ENCODE data around the gene KCNIP1. TPM values are rescaled to one million over a fixed set of nuclear protein-coding genes. Genes with fewer than 3 reads are reported as not detected.

KCNIP1 gene
- total and polyA plus RNA-seq, 2 of the 8 experiments (the other 6 are each of a cell fraction or from before 2014, with no cell fraction given), result 0.52 to 0.83 TPM

DNA sequence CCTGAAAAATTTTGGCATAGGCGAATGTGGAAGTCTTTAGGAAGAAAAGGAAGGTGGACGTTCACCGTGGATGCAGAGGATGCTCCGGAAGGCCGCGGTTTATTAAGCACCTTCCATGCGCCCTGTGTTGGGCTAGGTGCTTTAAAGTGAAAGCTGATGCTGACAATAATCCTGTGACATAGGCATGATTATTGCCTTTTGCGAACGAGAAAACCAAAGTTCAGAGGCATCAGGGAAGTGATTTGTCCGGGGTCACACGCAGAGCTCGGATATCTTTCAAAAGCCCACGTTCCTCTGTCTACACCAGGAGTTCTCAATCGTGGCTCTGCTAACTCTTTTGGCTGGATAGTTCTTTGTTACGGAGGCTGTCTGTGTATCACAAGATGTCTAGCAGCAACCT lies 267.7 kb downstream of the KCNIP1 start:
- Histone ChIP-seq H3K27ac (ENCODE audit: low read depth, low read length) (no peak overlapping the region), H3K79me2 (ENCODE audit: control insufficient read depth in 1 of 2, insufficient read depth in 2 of 2, low read length in 2 of 2) (no peaks in the 10 kb centered on the region), H3K27me3 (replicated peaks in 1 of 4; ENCODE audit: control insufficient read depth in 3 of 4, extremely low read depth in 1 of 4, insufficient read depth in 3 of 4, low read length in 3 of 4) (no peaks in the 10 kb centered on the region; a peak in 1 of 7 replicates), H2BK12ac (ENCODE audit: low read depth, low read length) (peak overlapping the region; percentile 97; the same call in 1 of the 2 replicates), H4K5ac (ENCODE audit: insufficient read length, low read depth, low read length) (no peak overlapping the region), H3K23me2 (ENCODE audit: low read depth, low read length) (peaks cover under 1% of the 10 kb centered on the region; the same call in 1 of the 2 replicates), H4K20me1 (replicated peaks in 1 of 2; ENCODE audit: control insufficient read depth in 1 of 2, insufficient read depth in 2 of 2, low read length in 2 of 2) (no peaks in the 10 kb centered on the region), H3K9ac (replicated peaks in 1 of 4; ENCODE audit: extremely low read depth in 1 of 4, low read depth in 3 of 4, low read length in 3 of 4) (no peak overlapping the region), H2AFZ (ENCODE audit: low read length) (no peak overlapping the region), H3K18ac (ENCODE audit: extremely low read depth, low read length) (no peak overlapping the region), H3K9me3 (ENCODE audit: insufficient read depth in 2 of 2, low read depth in 1 of 2, low read length in 1 of 2) (no peaks in the 10 kb centered on the region), H3K36me3 (ENCODE audit: control insufficient read depth in 2 of 4, insufficient read depth in 4 of 4, low read length in 3 of 4) (no peaks in the 10 kb centered on the region), H3K79me1 (ENCODE audit: low read depth, low read length) (no peaks in the 10 kb centered on the region), H4K8ac (ENCODE audit: extremely low read depth, insufficient read depth, low read length) (no peak overlapping the region), H3K23ac (ENCODE audit: insufficient read length) (no peak overlapping the region), H3K4me3 (ENCODE audit: extremely low read depth in 1 of 4, insufficient read depth in 2 of 4, low read depth in 3 of 4, low read length in 4 of 4) (no peak overlapping the region), H3K14ac (ENCODE audit: insufficient read length) (no peak overlapping the region), H2BK20ac (ENCODE audit: low read length) (peak overlapping the region; percentile 2; the same call in 1 of the 2 replicates), H2BK120ac (replicated peaks; ENCODE audit: low read depth, low read length) (peak overlapping the region; percentile 62), H2AK5ac (ENCODE audit: low read depth, low read length) (0 out of 2 replicates have a peak overlapping the region, but pooled peaks have one; percentile 8), H2BK15ac (ENCODE audit: low read length) (no peak overlapping the region), H3K4me2 (ENCODE audit: insufficient read depth in 1 of 2, low read depth in 2 of 2, low read length in 2 of 2) (no peak overlapping the region), H2BK5ac (ENCODE audit: low read depth, low read length) (no peak overlapping the region), H3K56ac (replicated peaks; ENCODE audit: insufficient read length, low read depth, low read length) (no peak overlapping the region), H4K91ac (replicated peaks; ENCODE audit: insufficient read length, low read length) (peak overlapping the region; percentile 8), H3K4ac (replicated peaks; ENCODE audit: insufficient read length, low read depth, low read length) (no peak overlapping the region), H3K4me1 (replicated peaks in 1 of 4; ENCODE audit: control insufficient read depth in 3 of 4, insufficient read depth in 4 of 4, low read length in 3 of 4) (peaks cover 4 to 17% (median 11%) of the 10 kb centered on the region in 4 experiments)
- 86% methylated on average over 15 of the region's 15 CpGs; no CpG with 5 or more reads in 1 of the 2 experiments for WGBS, 2 experiments (ENCODE audit: extremely low coverage in 1 of 2, insufficient coverage in 1 of 2, insufficient read length in 1 of 2, insufficient replicate concordance in 2 of 2, low coverage in 1 of 2, low lambda C conversion rate in 2 of 2, missing lambda C conversion rate in 1 of 2)
- FAIRE-seq, result no peak
- DNase-seq (ENCODE audit: low read depth in 1 of 2, low spot score in 2 of 2), result no peak
- ChIA-PET POLR2A (ENCODE audit: partially characterized antibody) (interaction anchor here (1.0 to 6.5 kb wide), 5 partner anchors 10 to 26 kb away, joined by 3 to 82 read pairs (median 4); no protein-coding TSS in a partner anchor), CTCF (ENCODE audit: partially characterized antibody) (interaction anchor here (3.9 to 7.6 kb wide), 5 partner anchors 11 to 24 kb away, joined by 15 to 151 read pairs (median 30); no protein-coding TSS in a partner anchor)
- no peak for TF ChIP-seq CBX5 (IDR thresholded peaks at IDR 0.05; ENCODE audit: low read depth, low read length)
- TF ChIP-seq SIX5 (IDR thresholded peaks at IDR 0.05; ENCODE audit: low read depth, low read length), result no peak
- TF ChIP-seq EZH2 (IDR thresholded peaks at IDR 0.05; ENCODE audit: low read depth, low read length, severe bottlenecking), result no peak
- TF ChIP-seq SIRT6 (IDR thresholded peaks at IDR 0.05; ENCODE audit: low read length), result no peak
- no peak for TF ChIP-seq RBBP5 (IDR thresholded peaks at IDR 0.05; ENCODE audit: borderline replicate concordance, low read depth, low read length)
- TF ChIP-seq POLR2AphosphoS5 (IDR thresholded peaks at IDR 0.05; ENCODE audit: low read depth, low read length), result no peak
- TF ChIP-seq CEBPB (IDR thresholded peaks at IDR 0.05; ENCODE audit: low read depth, low read length), result no peak
- TF ChIP-seq SRF (IDR thresholded peaks at IDR 0.05; ENCODE audit: low read depth, low read length), result no peak
- no peak for TF ChIP-seq TBP (IDR thresholded peaks at IDR 0.05; ENCODE audit: low read depth, low read length)
- TF ChIP-seq, protein P1, sequence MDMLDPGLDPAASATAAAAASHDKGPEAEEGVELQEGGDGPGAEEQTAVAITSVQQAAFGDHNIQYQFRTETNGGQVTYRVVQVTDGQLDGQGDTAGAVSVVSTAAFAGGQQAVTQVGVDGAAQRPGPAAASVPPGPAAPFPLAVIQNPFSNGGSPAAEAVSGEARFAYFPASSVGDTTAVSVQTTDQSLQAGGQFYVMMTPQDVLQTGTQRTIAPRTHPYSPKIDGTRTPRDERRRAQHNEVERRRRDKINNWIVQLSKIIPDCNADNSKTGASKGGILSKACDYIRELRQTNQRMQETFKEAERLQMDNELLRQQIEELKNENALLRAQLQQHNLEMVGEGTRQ (IDR thresholded peaks at IDR 0.05; ENCODE audit: low read length), result no peak
- no peak for TF ChIP-seq HDAC6 (IDR thresholded peaks at IDR 0.05; ENCODE audit: low read depth, low read length)
- no peak for TF ChIP-seq TAF1 (IDR thresholded peaks at IDR 0.05; ENCODE audit: low read depth, low read length)
- TF ChIP-seq KDM4A (IDR thresholded peaks at IDR 0.05; ENCODE audit: low read depth, low read length, severe bottlenecking), result no peak
- TF ChIP-seq JUND (IDR thresholded peaks at IDR 0.05; ENCODE audit: low read length), result no peak

Measured in H1 (cell line).